Lower leg skin (tissue), 4 donors: ENCODE results near the gene STRIP2. TPM values are rescaled to one million over a fixed set of nuclear protein-coding genes. Genes with fewer than 3 reads are reported as not detected.

ENCODE experiments used
- DNase-seq, 2 donors: peaks; one replicate each; pipeline ENCODE4 v3.0.0-alpha.2; 2019; ENCODE audit warnings: low spot score in 2 of 2
- H3K4me3 ChIP-seq: fragments of 200-600 bp; sonication (generic); 2 replicates; pipeline ENCODE4 v1.5.1; 2017; ENCODE audit warnings: mild to moderate bottlenecking, low read depth; ENCODE audit not compliant: poor library complexity, severe bottlenecking
- CTCF ChIP-seq, 3 donors: fragments of 450-650 bp; IDR thresholded peaks; one replicate each; pipeline ENCODE4 v1.5.1; 2016; ENCODE audit warnings: antibody characterized with exemption in 3 of 3, mild to moderate bottlenecking in 3 of 3, moderate library complexity in 2 of 3
- POLR2A ChIP-seq, 2 donors: fragments of 450-650 bp; IDR thresholded peaks; one replicate each; pipeline ENCODE4 v1.6.1; 2016 to 2017; ENCODE audit warnings: antibody characterized with exemption in 2 of 2, mild to moderate bottlenecking in 1 of 2, moderate library complexity in 1 of 2
- WGBS, 2 donors: methylation state at CpG; one replicate each; pipeline ENCODE4 v1.1.5; 2018; 5-methylcytosine and 5-hydroxymethylcytosine counted together
- intact Hi-C: fragments of 100-400 bp; cut with DNase I; formaldehyde crosslinking; loops from one replicate; pipeline ENCODE4 v1.15.0; 2023; ENCODE audit warnings: low total_unique reads
- total RNA-seq, 4 donors: library from RNA; depleted of rRNA; stranded (reverse); fragments of >200 nt; gene quantifications; one replicate each; pipeline ENCODE4 v1.1.0, GENCODE V29; 2016

The STRIP2 gene
- total RNA-seq, 4 donors from 2014 or later = 0.30 to 1.4 (median 0.79) TPM

- intact Hi-C loops = no loop called here
- TF ChIP-seq POLR2A (IDR thresholded peaks at IDR 0.05) = no peak
- TF ChIP-seq CTCF (IDR thresholded peaks at IDR 0.05) = no peak
- no peak for DNase-seq
- H3K4me3 ChIP-seq = no peak overlapping the region
Observed at GRCh38 chr7:129426482-129426881, 7.8 kb upstream of the STRIP2 start.

- TF ChIP-seq CTCF (IDR thresholded peaks at IDR 0.05) (no peak), POLR2A (IDR thresholded peaks at IDR 0.05) (no peak)
- no peak for DNase-seq
- intact Hi-C loops = no loop called here
- H3K4me3 ChIP-seq = no peak overlapping the region
- 52 to 61% methylated on average over 2 of the region's 2 CpGs for WGBS, 2 donors
Observed at GRCh38 chr7:129427526-129428045, 6.6 kb upstream of the STRIP2 start.

- H3K4me3 ChIP-seq = no peak overlapping the region
- intact Hi-C loops = no loop called here
- 64 to 70% methylated on average over 8 of the region's 8 CpGs for WGBS, 2 donors
- TF ChIP-seq POLR2A (IDR thresholded peaks at IDR 0.05) (no peak), CTCF (IDR thresholded peaks at IDR 0.05) (no peak)
- no peak for DNase-seq
Observed at GRCh38 chr7:129431911-129432643, 2.2 kb upstream of the STRIP2 start.

- intact Hi-C loops = no loop called here
- TF ChIP-seq POLR2A (IDR thresholded peaks at IDR 0.05) (no peak), CTCF (IDR thresholded peaks at IDR 0.05) (no peak)
- H3K4me3 ChIP-seq = peak overlapping the region; percentile 50
- DNase-seq = no peak
- 2 to 5% methylated on average over 29 to 30 of the region's 44 CpGs for WGBS, 2 donors
Observed at GRCh38 chr7:129434675-129435318, 565 bp downstream of the STRIP2 start.

- no peak for TF ChIP-seq CTCF (IDR thresholded peaks at IDR 0.05)
- no peak for TF ChIP-seq POLR2A (IDR thresholded peaks at IDR 0.05)
- intact Hi-C loops = no loop called here
- WGBS, 2 donors = 82 to 91% methylated on average over 2 of the region's 2 CpGs
Observed at GRCh38 chr7:129435414-129435829, 1.2 kb downstream of the STRIP2 start.

More at GRCh38 chr7:129435414-129435829, 1.2 kb downstream of the STRIP2 start:
- no peak for DNase-seq
- peak overlapping the region; percentile 50 for H3K4me3 ChIP-seq
